ENCODE results near the gene CDH18. TPM values are rescaled to one million over a fixed set of nuclear protein-coding genes. Genes with fewer than 3 reads are reported as not detected.

The CDH18 gene
- total and polyA plus RNA-seq, 2 of the 4 experiments (the other 2 are of a cell fraction) = 0.24 to 1.1 TPM

GRCh38 chr5:19855931-19856330 is 132.1 kb downstream of the CDH18 start:
- intact Hi-C loops (cut with micrococcal nuclease) = loop anchor here (5.0 kb wide), 1 partner anchor 36 kb away; no protein-coding TSS in a partner anchor
- Histone ChIP-seq H2BK120ac (ENCODE audit: low read depth, low read length) (no peak overlapping the region), H3K9ac (ENCODE audit: low read depth, low read length) (no peak overlapping the region), H3K27ac (ENCODE audit: insufficient read depth, low read length) (no peak overlapping the region), H2AK5ac (ENCODE audit: low read depth, low read length) (no peak overlapping the region), H3K9me3 (ENCODE audit: control insufficient read depth, insufficient read depth, low read length) (no peaks in the 10 kb centered on the region), H3K14ac (replicated peaks; ENCODE audit: low read depth, low read length) (no peak overlapping the region), H3K4ac (ENCODE audit: low read depth, low read length) (no peak overlapping the region), H3K4me3 (ENCODE audit: insufficient read depth, low read depth, low read length) (no peak overlapping the region), H3K79me1 (ENCODE audit: low read depth in 1 of 2, low read length in 2 of 2) (no peaks in the 10 kb centered on the region), H3K23ac (ENCODE audit: low read depth, low read length) (no peak overlapping the region), H3K18ac (ENCODE audit: low read depth, low read length) (no peak overlapping the region), H2BK15ac (ENCODE audit: low read depth, low read length) (no peak overlapping the region), H2AFZ (replicated peaks; ENCODE audit: low read length, poor library complexity) (no peak overlapping the region), H3K36me3 (ENCODE audit: control insufficient read depth, insufficient read depth, low read length) (no peaks in the 10 kb centered on the region), H4K91ac (ENCODE audit: insufficient read depth, low read depth, low read length) (no peak overlapping the region), H2AK9ac (replicated peaks; ENCODE audit: low read depth, low read length, poor library complexity) (no peak overlapping the region), H3K4me2 (ENCODE audit: low read depth, low read length) (no peak overlapping the region), H4K20me1 (ENCODE audit: insufficient read depth, low read length) (no peaks in the 10 kb centered on the region), H3K4me1 (ENCODE audit: control insufficient read depth, insufficient read depth, low read length) (peaks cover 6% of the 10 kb centered on the region), H2BK20ac (ENCODE audit: low read depth, low read length) (0 out of 2 replicates have a peak overlapping the region, but pooled peaks have one; percentile 11), H3K56ac (ENCODE audit: extremely low read depth, insufficient read depth, low read length) (no peak overlapping the region), H2BK5ac (ENCODE audit: low read depth, low read length, poor library complexity, severe bottlenecking) (no peak overlapping the region), H3K9me1 (ENCODE audit: insufficient read depth, low read length) (peaks cover 5% of the 10 kb centered on the region; the same call in 1 of the 2 replicates), H4K5ac (ENCODE audit: low read depth, low read length) (no peak overlapping the region), H4K8ac (ENCODE audit: low read depth in 2 of 2, low read length in 2 of 2) (no peak overlapping the region), H3K27me3 (ENCODE audit: control insufficient read depth, insufficient read depth, low read length) (no peaks in the 10 kb centered on the region)
- no CpG with 5 or more reads among the region's 3 CpGs for WGBS, 2 experiments (ENCODE audit: extremely low coverage in 2 of 2, insufficient read length in 1 of 2)
- DNase-seq (peak; percentile 73), ATAC-seq (ENCODE audit: low read depth) (peak; percentile 60)
- no TSS peak for BruUV-seq (replicated peaks)
- peak; percentile 59; the same call in 1 of the 2 replicates for TF ChIP-seq BHLHE40 (IDR thresholded peaks at IDR 0.05; ENCODE audit: low read depth, low read length)
- TF ChIP-seq MXI1 (IDR thresholded peaks at IDR 0.05; ENCODE audit: borderline replicate concordance, low read depth, low read length) = no peak
- dilution Hi-C loops (cut with HindIII; ENCODE audit: low sequenced_read_pairs, unreplicated experiment) = no loop called here
- CTCF ChIA-PET = interaction anchor here (0.5 kb wide), 1 partner anchor 1195 kb away, joined by 3 read pairs; no protein-coding TSS in a partner anchor
- POLR2A ChIA-PET (ENCODE audit: unreplicated experiment) = no interaction called here
- in situ Hi-C loops (cut with MboI; ENCODE audit: low sequenced_read_pairs) = no loop called here
